ENCODE results near the gene ENDOU. TPM values are rescaled to one million over a fixed set of nuclear protein-coding genes. Genes with fewer than 3 reads are reported as not detected.

The ENDOU gene
- total RNA-seq, 1 donor from 2014 or later: not detected

DNA sequence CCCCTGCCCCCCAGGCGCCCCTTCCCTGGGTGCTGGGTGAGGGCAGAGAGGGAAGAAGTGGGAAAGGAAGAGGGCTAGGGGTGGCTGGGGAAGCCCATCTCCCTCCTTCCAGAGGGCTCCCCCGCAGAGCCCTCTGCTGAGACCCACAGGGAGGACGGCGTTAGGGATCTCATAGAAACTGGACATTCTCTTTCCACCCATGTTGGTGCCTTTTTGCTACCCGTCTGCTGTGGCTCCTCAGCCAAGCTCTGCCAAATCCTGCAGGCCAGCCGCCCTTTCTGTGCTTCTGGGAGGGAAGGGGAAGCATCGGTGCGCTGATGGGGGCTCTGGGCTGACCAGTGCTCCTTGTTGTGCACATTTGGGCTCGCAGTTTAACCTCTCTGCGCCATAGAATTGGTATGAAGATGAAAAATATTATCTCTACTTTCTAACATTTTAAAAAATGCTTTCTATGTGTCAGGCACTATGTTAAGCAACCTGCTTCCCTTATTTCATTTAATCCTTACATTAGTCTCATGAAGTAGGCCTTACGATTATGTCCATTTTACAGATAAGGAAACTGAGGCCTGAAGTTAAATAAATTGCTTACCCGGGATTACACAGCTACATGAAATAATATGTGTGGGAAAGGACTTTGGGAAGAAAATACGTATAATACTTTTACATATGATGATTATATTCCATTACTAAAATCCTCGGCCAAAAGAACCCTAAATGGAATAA lies 48.7 kb upstream of the ENDOU start:
- FAIRE-seq (no peak), DNase-seq (ENCODE audit: low read depth) (no peak)
- Histone ChIP-seq H3K4me1 (ENCODE audit: insufficient read depth, low read length) (no peaks in the 10 kb centered on the region), H3K27me3 (ENCODE audit: insufficient read depth, low read length) (no peaks in the 10 kb centered on the region), H3K4me2 (ENCODE audit: low read length) (peak overlapping the region; percentile 96), H3K9me3 (ENCODE audit: insufficient read depth, low read depth, low read length) (no peaks in the 10 kb centered on the region), H3K36me3 (ENCODE audit: insufficient read depth, low read length) (no peaks in the 10 kb centered on the region), H2AFZ (ENCODE audit: low read depth, low read length) (peak overlapping the region; percentile 65), H3K27ac (ENCODE audit: low read depth, low read length) (no peak overlapping the region), H4K20me1 (ENCODE audit: insufficient read depth, low read length) (peaks cover 2% of the 10 kb centered on the region), H3K9ac (ENCODE audit: low read length) (peak overlapping the region; percentile 67), H3K4me3 (ENCODE audit: insufficient read depth, low read depth, low read length) (peak overlapping the region; percentile 62), H3K79me2 (ENCODE audit: insufficient read depth, low read length) (no peaks in the 10 kb centered on the region)
- no peaks in the 10 kb centered on the region for H3K36me3 Mint-ChIP-seq (ENCODE audit: low read depth, unreplicated experiment)
- no peaks in the 10 kb centered on the region for H3K27me3 Mint-ChIP-seq (ENCODE audit: low read depth, unreplicated experiment)
- no peaks in the 10 kb centered on the region for H3K9me3 Mint-ChIP-seq (ENCODE audit: unreplicated experiment)
- H3K4me1 Mint-ChIP-seq (ENCODE audit: low read depth, unreplicated experiment): peaks cover 21% of the 10 kb centered on the region
- peak overlapping the region; percentile 87 for H3K4me3 Mint-ChIP-seq (ENCODE audit: unreplicated experiment)
- peak overlapping the region; percentile 34 for H3K27ac Mint-ChIP-seq (ENCODE audit: unreplicated experiment)
- TF ChIP-seq EZH2 (IDR thresholded peaks at IDR 0.05; ENCODE audit: insufficient read depth, low read length): no peak
- TF ChIP-seq, protein P1, sequence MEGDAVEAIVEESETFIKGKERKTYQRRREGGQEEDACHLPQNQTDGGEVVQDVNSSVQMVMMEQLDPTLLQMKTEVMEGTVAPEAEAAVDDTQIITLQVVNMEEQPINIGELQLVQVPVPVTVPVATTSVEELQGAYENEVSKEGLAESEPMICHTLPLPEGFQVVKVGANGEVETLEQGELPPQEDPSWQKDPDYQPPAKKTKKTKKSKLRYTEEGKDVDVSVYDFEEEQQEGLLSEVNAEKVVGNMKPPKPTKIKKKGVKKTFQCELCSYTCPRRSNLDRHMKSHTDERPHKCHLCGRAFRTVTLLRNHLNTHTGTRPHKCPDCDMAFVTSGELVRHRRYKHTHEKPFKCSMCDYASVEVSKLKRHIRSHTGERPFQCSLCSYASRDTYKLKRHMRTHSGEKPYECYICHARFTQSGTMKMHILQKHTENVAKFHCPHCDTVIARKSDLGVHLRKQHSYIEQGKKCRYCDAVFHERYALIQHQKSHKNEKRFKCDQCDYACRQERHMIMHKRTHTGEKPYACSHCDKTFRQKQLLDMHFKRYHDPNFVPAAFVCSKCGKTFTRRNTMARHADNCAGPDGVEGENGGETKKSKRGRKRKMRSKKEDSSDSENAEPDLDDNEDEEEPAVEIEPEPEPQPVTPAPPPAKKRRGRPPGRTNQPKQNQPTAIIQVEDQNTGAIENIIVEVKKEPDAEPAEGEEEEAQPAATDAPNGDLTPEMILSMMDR (IDR thresholded peaks at IDR 0.05; ENCODE audit: insufficient read depth, low read depth, low read length): no peak

DNA sequence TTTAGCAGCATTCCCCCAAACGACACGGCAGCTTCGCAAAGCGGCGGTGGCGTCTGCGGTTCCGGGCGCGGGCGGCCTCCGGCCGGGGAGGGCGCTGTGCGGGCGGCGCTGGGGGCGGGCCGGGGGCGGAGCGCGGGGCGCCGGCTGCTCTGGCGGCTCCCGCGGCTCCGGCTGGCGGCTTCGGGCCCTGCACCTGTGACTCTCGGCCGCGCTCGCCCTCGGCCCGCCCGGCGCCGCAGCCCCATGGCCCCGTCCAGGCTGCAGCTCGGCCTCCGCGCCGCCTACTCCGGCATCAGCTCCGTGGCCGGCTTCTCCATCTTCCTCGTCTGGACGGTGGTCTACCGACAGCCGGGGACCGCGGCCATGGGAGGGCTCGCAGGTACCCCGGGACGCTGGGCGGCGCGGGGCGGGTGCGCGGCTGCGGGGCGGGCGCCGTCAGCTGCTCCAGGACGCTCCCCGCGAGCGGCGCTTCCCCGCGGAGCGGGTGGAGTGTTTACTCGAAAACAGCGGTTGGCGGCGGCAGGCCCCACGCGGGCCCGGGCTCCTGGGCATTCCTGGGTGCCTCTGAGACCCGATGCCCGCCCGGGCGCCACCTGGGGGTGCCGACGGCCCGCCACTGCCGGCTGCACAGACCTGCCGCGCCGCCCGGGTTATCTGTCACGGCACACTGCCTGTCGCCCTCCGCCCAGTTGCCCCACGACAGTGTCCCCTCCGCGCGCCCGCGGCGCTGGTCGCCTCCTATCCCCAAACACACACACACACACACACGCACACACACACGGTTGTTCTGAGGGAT lies 48.0 kb upstream of the ENDOU start, which contains the start of gene SLC48A1:
Gene SLC48A1, plus strand, starts transcription at position 177 of the 796 bp plus-strand sequence. Its CDS starts 67 bp downstream, at position 244.
- no peak for TF ChIP-seq EZH2 (IDR thresholded peaks at IDR 0.05; ENCODE audit: insufficient read depth, low read length)
- TF ChIP-seq, protein P1 (IDR thresholded peaks at IDR 0.05; ENCODE audit: insufficient read depth, low read depth, low read length): no peak
- Histone ChIP-seq H3K36me3 (ENCODE audit: insufficient read depth, low read length) (no peaks in the 10 kb centered on the region), H3K27me3 (ENCODE audit: insufficient read depth, low read length) (no peaks in the 10 kb centered on the region), H3K9me3 (ENCODE audit: insufficient read depth, low read depth, low read length) (no peaks in the 10 kb centered on the region), H3K4me3 (ENCODE audit: insufficient read depth, low read depth, low read length) (peak within 1 kb of the TSS; percentile 62), H3K9ac (ENCODE audit: low read length) (peak within 1 kb of the TSS; percentile 67), H3K4me1 (ENCODE audit: insufficient read depth, low read length) (peaks cover 7% of the 10 kb centered on the region), H4K20me1 (ENCODE audit: insufficient read depth, low read length) (no peaks in the 10 kb centered on the region), H3K27ac (ENCODE audit: low read depth, low read length) (no peak within 1 kb of the TSS), H3K4me2 (ENCODE audit: low read length) (peak within 1 kb of the TSS; percentile 96), H3K79me2 (ENCODE audit: insufficient read depth, low read length) (no peaks in the 10 kb centered on the region), H2AFZ (ENCODE audit: low read depth, low read length) (peak within 1 kb of the TSS; percentile 70)
- Mint-ChIP-seq H3K36me3 (ENCODE audit: low read depth, unreplicated experiment) (no peaks in the 10 kb centered on the region), H3K9me3 (ENCODE audit: unreplicated experiment) (no peaks in the 10 kb centered on the region), H3K27ac (ENCODE audit: unreplicated experiment) (peak within 1 kb of the TSS; percentile 78), H3K4me1 (ENCODE audit: low read depth, unreplicated experiment) (peaks cover 21% of the 10 kb centered on the region), H3K4me3 (ENCODE audit: unreplicated experiment) (peak within 1 kb of the TSS; percentile 88), H3K27me3 (ENCODE audit: low read depth, unreplicated experiment) (no peaks in the 10 kb centered on the region)
- peak; percentile 21 for DNase-seq (ENCODE audit: low read depth)
- no peak for FAIRE-seq

Data from astrocyte (in vitro differentiated cells and primary cell).